Astrocyte (in vitro differentiated cells and primary cell): Measurements from ENCODE around the gene H1-8. TPM values are rescaled to one million over a fixed set of nuclear protein-coding genes. Genes with fewer than 3 reads are reported as not detected.

ENCODE experiments used
- DNase-seq: peaks from one replicate; pipeline ENCODE4 v3.0.0-alpha.2; 2010; ENCODE audit warnings: low read depth
- FAIRE-seq: peaks from 2 replicates; lab custom pipeline; 2011; peaks lifted over from hg19 to GRCh38; lab: Jason Lieb, UNC
- H2AFZ ChIP-seq: 2 replicates; pipeline ENCODE4 v1.6.0; 2012; ENCODE audit warnings: low read depth, low read length, inconsistent platforms
- H3K27ac ChIP-seq: 2 replicates; pipeline ENCODE4 v1.5.1; 2011; ENCODE audit warnings: low read depth, low read length, inconsistent platforms
- H3K27me3 ChIP-seq: 2 replicates; pipeline ENCODE4 v1.6.0; 2011; ENCODE audit warnings: low read length, inconsistent platforms; ENCODE audit not compliant: insufficient read depth
- H3K36me3 ChIP-seq: 2 replicates; pipeline ENCODE4 v1.5.1; 2011; ENCODE audit warnings: low read length, inconsistent platforms; ENCODE audit not compliant: insufficient read depth
- H3K4me1 ChIP-seq: 2 replicates; pipeline ENCODE4 v1.5.1; 2011; ENCODE audit warnings: low read length, inconsistent platforms; ENCODE audit not compliant: insufficient read depth
- H3K4me2 ChIP-seq: 2 replicates; pipeline ENCODE4 v1.6.0; 2012; ENCODE audit warnings: low read length, inconsistent platforms
- H3K4me3 ChIP-seq: 2 replicates; pipeline ENCODE4 v1.5.1; 2011; ENCODE audit warnings: low read depth, mild to moderate bottlenecking, low read length, inconsistent platforms; ENCODE audit not compliant: insufficient read depth
- H3K79me2 ChIP-seq: 2 replicates; pipeline ENCODE4 v1.6.0; 2012; ENCODE audit warnings: mild to moderate bottlenecking, low read length, inconsistent platforms; ENCODE audit not compliant: insufficient read depth
- H3K9ac ChIP-seq: 2 replicates; pipeline ENCODE4 v1.6.0; 2012; ENCODE audit warnings: mild to moderate bottlenecking, low read length, inconsistent platforms
- H3K9me3 ChIP-seq: 2 replicates; pipeline ENCODE4 v1.5.1; 2012; ENCODE audit warnings: low read depth, mild to moderate bottlenecking, low read length, inconsistent platforms; ENCODE audit not compliant: insufficient read depth
- H4K20me1 ChIP-seq: 2 replicates; pipeline ENCODE4 v1.6.0; 2012; ENCODE audit warnings: low read length, inconsistent platforms; ENCODE audit not compliant: insufficient read depth
- H3K27ac Mint-ChIP-seq: one replicate; pipeline ENCODE4 v1.8.0; 2021; ENCODE audit warnings: mild to moderate bottlenecking, mixed read lengths; ENCODE audit not compliant: unreplicated experiment
- H3K27me3 Mint-ChIP-seq: one replicate; pipeline ENCODE4 v1.8.0; 2021; ENCODE audit warnings: low read depth, mixed read lengths; ENCODE audit not compliant: unreplicated experiment
- H3K36me3 Mint-ChIP-seq: one replicate; pipeline ENCODE4 v1.8.0; 2021; ENCODE audit warnings: low read depth, mixed read lengths; ENCODE audit not compliant: unreplicated experiment
- H3K4me1 Mint-ChIP-seq: one replicate; pipeline ENCODE4 v1.8.0; 2021; ENCODE audit warnings: low read depth, mixed read lengths; ENCODE audit not compliant: unreplicated experiment
- H3K4me3 Mint-ChIP-seq: one replicate; pipeline ENCODE4 v1.8.0; 2021; ENCODE audit warnings: mild to moderate bottlenecking, moderate library complexity, mixed read lengths; ENCODE audit not compliant: unreplicated experiment
- H3K9me3 Mint-ChIP-seq: one replicate; pipeline ENCODE4 v1.8.0; 2021; ENCODE audit warnings: mild to moderate bottlenecking, mixed read lengths; ENCODE audit not compliant: unreplicated experiment
- CTCF ChIP-seq: IDR thresholded peaks from 2 replicates; pipeline ENCODE4 v1.5.1; 2011; ENCODE audit warnings: low read depth, mild to moderate bottlenecking, inconsistent platforms, low read length, moderate library complexity; ENCODE audit not compliant: insufficient read depth
- EZH2 ChIP-seq: IDR thresholded peaks from 2 replicates; pipeline ENCODE4 v1.6.1; 2012; ENCODE audit warnings: mild to moderate bottlenecking, low read length, inconsistent platforms; ENCODE audit not compliant: insufficient read depth
- total RNA-seq: library from RNA; stranded (reverse); gene quantifications from 2 replicates; pipeline ENCODE4 v1.2.1, GENCODE V29; 2021

H1-8 gene
- total RNA-seq, 1 donor from 2014 or later = not detected

- TF ChIP-seq EZH2 = no peak
- TF ChIP-seq CTCF = no peak
- no peaks in the 10 kb centered on the region for H3K79me2 ChIP-seq
- peaks cover 35% of the 10 kb centered on the region for H3K4me1 ChIP-seq
- H3K27me3 Mint-ChIP-seq = no peaks in the 10 kb centered on the region
- no peaks in the 10 kb centered on the region for H3K36me3 ChIP-seq
- H3K4me3 Mint-ChIP-seq = no peak overlapping the region
- H3K4me2 ChIP-seq = no peak overlapping the region
- no peaks in the 10 kb centered on the region for H3K9me3 ChIP-seq
- no peak overlapping the region for H3K4me3 ChIP-seq
- H3K4me1 Mint-ChIP-seq = peaks cover 49% of the 10 kb centered on the region
- no peak overlapping the region for H3K27ac Mint-ChIP-seq
- H4K20me1 ChIP-seq = no peaks in the 10 kb centered on the region
- no peak overlapping the region for H3K9ac ChIP-seq
- no peak overlapping the region for H3K27ac ChIP-seq
- H3K27me3 ChIP-seq = no peaks in the 10 kb centered on the region
- no peak overlapping the region for H2AFZ ChIP-seq
- H3K9me3 Mint-ChIP-seq = no peaks in the 10 kb centered on the region
- DNase-seq = no peak
- peaks cover 24% of the 10 kb centered on the region for H3K36me3 Mint-ChIP-seq
- no peak for FAIRE-seq
These were observed 12.8 kb downstream of the H1-8 start for GRCh38 chr3:129555616-129556357.

GRCh38 chr3:129556358-129556695 lies 13.4 kb downstream of the H1-8 start:
- no peak overlapping the region for H3K27ac Mint-ChIP-seq
- Histone ChIP-seq H3K4me2 (no peak overlapping the region), H4K20me1 (no peaks in the 10 kb centered on the region), H3K36me3 (no peaks in the 10 kb centered on the region), H3K9me3 (no peaks in the 10 kb centered on the region), H3K4me3 (no peak overlapping the region), H3K79me2 (no peaks in the 10 kb centered on the region), H3K27me3 (no peaks in the 10 kb centered on the region), H3K4me1 (peaks cover 41% of the 10 kb centered on the region), H3K27ac (no peak overlapping the region), H2AFZ (no peak overlapping the region), H3K9ac (no peak overlapping the region)
- H3K4me3 Mint-ChIP-seq = no peak overlapping the region
- H3K36me3 Mint-ChIP-seq = peaks cover 23% of the 10 kb centered on the region
- TF ChIP-seq CTCF (no peak), EZH2 (no peak)
- H3K4me1 Mint-ChIP-seq = peaks cover 50% of the 10 kb centered on the region
- DNase-seq (no peak), FAIRE-seq (no peak)
- H3K9me3 Mint-ChIP-seq = no peaks in the 10 kb centered on the region
- no peaks in the 10 kb centered on the region for H3K27me3 Mint-ChIP-seq

GRCh38 chr3:129556890-129557547 lies 14.0 kb downstream of the H1-8 start:
- FAIRE-seq (no peak), DNase-seq (no peak)
- Histone ChIP-seq H3K9ac (no peak overlapping the region), H3K4me2 (no peak overlapping the region), H3K4me1 (peaks cover 45% of the 10 kb centered on the region), H3K27me3 (no peaks in the 10 kb centered on the region), H3K36me3 (no peaks in the 10 kb centered on the region), H4K20me1 (no peaks in the 10 kb centered on the region), H3K27ac (no peak overlapping the region), H3K4me3 (no peak overlapping the region), H3K79me2 (no peaks in the 10 kb centered on the region), H3K9me3 (no peaks in the 10 kb centered on the region), H2AFZ (no peak overlapping the region)
- Mint-ChIP-seq H3K27me3 (no peaks in the 10 kb centered on the region), H3K4me1 (peaks cover 47% of the 10 kb centered on the region), H3K36me3 (peaks cover 20% of the 10 kb centered on the region), H3K4me3 (no peak overlapping the region), H3K27ac (no peak overlapping the region), H3K9me3 (no peaks in the 10 kb centered on the region)
- TF ChIP-seq EZH2 = no peak
